Measurements from ENCODE around the gene ARHGAP11A. TPM values are rescaled to one million over a fixed set of nuclear protein-coding genes. Genes with fewer than 3 reads are reported as not detected.

Gene ARHGAP11A
- total and polyA plus RNA-seq, 2 of the 13 experiments (the other 11 are each of a cell fraction or from before 2014, with no cell fraction given) = 5.1 to 46.3 TPM

- TF ChIP-seq, protein P1, sequence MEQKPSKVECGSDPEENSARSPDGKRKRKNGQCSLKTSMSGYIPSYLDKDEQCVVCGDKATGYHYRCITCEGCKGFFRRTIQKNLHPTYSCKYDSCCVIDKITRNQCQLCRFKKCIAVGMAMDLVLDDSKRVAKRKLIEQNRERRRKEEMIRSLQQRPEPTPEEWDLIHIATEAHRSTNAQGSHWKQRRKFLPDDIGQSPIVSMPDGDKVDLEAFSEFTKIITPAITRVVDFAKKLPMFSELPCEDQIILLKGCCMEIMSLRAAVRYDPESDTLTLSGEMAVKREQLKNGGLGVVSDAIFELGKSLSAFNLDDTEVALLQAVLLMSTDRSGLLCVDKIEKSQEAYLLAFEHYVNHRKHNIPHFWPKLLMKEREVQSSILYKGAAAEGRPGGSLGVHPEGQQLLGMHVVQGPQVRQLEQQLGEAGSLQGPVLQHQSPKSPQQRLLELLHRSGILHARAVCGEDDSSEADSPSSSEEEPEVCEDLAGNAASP (CRISPR knock-in tag; IDR thresholded peaks at IDR 0.05; ENCODE audit: borderline replicate concordance) = no peak
- TF ChIP-seq, protein P2, sequence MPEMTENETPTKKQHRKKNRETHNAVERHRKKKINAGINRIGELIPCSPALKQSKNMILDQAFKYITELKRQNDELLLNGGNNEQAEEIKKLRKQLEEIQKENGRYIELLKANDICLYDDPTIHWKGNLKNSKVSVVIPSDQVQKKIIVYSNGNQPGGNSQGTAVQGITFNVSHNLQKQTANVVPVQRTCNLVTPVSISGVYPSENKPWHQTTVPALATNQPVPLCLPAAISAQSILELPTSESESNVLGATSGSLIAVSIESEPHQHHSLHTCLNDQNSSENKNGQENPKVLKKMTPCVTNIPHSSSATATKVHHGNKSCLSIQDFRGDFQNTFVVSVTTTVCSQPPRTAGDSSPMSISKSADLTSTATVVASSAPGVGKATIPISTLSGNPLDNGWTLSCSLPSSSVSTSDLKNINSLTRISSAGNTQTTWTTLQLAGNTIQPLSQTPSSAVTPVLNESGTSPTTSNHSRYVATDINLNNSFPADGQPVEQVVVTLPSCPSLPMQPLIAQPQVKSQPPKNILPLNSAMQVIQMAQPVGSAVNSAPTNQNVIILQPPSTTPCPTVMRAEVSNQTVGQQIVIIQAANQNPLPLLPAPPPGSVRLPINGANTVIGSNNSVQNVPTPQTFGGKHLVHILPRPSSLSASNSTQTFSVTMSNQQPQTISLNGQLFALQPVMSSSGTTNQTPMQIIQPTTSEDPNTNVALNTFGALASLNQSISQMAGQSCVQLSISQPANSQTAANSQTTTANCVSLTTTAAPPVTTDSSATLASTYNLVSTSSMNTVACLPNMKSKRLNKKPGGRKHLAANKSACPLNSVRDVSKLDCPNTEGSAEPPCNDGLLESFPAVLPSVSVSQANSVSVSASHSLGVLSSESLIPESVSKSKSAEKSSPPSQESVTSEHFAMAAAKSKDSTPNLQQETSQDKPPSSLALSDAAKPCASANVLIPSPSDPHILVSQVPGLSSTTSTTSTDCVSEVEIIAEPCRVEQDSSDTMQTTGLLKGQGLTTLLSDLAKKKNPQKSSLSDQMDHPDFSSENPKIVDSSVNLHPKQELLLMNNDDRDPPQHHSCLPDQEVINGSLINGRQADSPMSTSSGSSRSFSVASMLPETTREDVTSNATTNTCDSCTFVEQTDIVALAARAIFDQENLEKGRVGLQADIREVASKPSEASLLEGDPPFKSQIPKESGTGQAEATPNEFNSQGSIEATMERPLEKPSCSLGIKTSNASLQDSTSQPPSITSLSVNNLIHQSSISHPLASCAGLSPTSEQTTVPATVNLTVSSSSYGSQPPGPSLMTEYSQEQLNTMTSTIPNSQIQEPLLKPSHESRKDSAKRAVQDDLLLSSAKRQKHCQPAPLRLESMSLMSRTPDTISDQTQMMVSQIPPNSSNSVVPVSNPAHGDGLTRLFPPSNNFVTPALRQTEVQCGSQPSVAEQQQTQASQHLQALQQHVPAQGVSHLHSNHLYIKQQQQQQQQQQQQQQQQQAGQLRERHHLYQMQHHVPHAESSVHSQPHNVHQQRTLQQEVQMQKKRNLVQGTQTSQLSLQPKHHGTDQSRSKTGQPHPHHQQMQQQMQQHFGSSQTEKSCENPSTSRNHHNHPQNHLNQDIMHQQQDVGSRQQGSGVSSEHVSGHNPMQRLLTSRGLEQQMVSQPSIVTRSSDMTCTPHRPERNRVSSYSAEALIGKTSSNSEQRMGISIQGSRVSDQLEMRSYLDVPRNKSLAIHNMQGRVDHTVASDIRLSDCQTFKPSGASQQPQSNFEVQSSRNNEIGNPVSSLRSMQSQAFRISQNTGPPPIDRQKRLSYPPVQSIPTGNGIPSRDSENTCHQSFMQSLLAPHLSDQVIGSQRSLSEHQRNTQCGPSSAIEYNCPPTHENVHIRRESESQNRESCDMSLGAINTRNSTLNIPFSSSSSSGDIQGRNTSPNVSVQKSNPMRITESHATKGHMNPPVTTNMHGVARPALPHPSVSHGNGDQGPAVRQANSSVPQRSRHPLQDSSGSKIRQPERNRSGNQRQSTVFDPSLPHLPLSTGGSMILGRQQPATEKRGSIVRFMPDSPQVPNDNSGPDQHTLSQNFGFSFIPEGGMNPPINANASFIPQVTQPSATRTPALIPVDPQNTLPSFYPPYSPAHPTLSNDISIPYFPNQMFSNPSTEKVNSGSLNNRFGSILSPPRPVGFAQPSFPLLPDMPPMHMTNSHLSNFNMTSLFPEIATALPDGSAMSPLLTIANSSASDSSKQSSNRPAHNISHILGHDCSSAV (CRISPR knock-in tag; IDR thresholded peaks at IDR 0.05; ENCODE audit: borderline replicate concordance) = no peak
- TF ChIP-seq RBM39 (IDR thresholded peaks at IDR 0.05; ENCODE audit: low read depth, low read length, poor library complexity, severe bottlenecking) = no peak
- no peak for TF ChIP-seq ARID2 (CRISPR knock-in tag; IDR thresholded peaks at IDR 0.05; ENCODE audit: borderline replicate concordance)
- TF ChIP-seq YEATS4 (CRISPR knock-in tag; IDR thresholded peaks at IDR 0.05; ENCODE audit: borderline replicate concordance) = no peak
- no peak for TF ChIP-seq PAWR (CRISPR knock-in tag; IDR thresholded peaks at IDR 0.05; ENCODE audit: borderline replicate concordance)
- no peak for TF ChIP-seq SAFB2 (CRISPR knock-in tag; IDR thresholded peaks at IDR 0.05; ENCODE audit: borderline replicate concordance, low read depth)
- no peak for TF ChIP-seq SIX4 (CRISPR knock-in tag; IDR thresholded peaks at IDR 0.05)
- TF ChIP-seq, protein P3, sequence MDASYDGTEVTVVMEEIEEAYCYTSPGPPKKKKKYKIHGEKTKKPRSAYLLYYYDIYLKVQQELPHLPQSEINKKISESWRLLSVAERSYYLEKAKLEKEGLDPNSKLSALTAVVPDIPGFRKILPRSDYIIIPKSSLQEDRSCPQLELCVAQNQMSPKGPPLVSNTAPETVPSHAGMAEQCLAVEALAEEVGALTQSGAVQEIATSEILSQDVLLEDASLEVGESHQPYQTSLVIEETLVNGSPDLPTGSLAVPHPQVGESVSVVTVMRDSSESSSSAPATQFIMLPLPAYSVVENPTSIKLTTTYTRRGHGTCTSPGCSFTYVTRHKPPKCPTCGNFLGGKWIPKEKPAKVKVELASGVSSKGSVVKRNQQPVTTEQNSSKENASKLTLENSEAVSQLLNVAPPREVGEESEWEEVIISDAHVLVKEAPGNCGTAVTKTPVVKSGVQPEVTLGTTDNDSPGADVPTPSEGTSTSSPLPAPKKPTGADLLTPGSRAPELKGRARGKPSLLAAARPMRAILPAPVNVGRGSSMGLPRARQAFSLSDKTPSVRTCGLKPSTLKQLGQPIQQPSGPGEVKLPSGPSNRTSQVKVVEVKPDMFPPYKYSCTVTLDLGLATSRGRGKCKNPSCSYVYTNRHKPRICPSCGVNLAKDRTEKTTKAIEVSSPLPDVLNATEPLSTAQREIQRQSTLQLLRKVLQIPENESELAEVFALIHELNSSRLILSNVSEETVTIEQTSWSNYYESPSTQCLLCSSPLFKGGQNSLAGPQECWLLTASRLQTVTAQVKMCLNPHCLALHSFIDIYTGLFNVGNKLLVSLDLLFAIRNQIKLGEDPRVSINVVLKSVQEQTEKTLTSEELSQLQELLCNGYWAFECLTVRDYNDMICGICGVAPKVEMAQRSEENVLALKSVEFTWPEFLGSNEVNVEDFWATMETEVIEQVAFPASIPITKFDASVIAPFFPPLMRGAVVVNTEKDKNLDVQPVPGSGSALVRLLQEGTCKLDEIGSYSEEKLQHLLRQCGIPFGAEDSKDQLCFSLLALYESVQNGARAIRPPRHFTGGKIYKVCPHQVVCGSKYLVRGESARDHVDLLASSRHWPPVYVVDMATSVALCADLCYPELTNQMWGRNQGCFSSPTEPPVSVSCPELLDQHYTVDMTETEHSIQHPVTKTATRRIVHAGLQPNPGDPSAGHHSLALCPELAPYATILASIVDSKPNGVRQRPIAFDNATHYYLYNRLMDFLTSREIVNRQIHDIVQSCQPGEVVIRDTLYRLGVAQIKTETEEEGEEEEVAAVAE (CRISPR knock-in tag; IDR thresholded peaks at IDR 0.05; ENCODE audit: borderline replicate concordance) = no peak
- no peak for TF ChIP-seq TMF1 (CRISPR knock-in tag; IDR thresholded peaks at IDR 0.05; ENCODE audit: low read depth)
- TF ChIP-seq YEATS2 (CRISPR knock-in tag; IDR thresholded peaks at IDR 0.05; ENCODE audit: borderline replicate concordance) = no peak
- TF ChIP-seq XRCC5 (optimal IDR thresholded peaks at IDR 0.05; ENCODE audit: low read length) = peak; percentile 40
- no peak for TF ChIP-seq MAZ (IDR thresholded peaks at IDR 0.05; ENCODE audit: borderline replicate concordance, low read depth, low read length)
- TF ChIP-seq MAZ (CRISPR knock-in tag; IDR thresholded peaks at IDR 0.05; ENCODE audit: low read depth) = no peak
- TF ChIP-seq ZMYM4 (CRISPR knock-in tag; IDR thresholded peaks at IDR 0.05) = 0 out of 2 replicates have a peak, but pooled peaks have one; percentile 25
These were observed 36.0 kb downstream of the ARHGAP11A start (continued) for GRCh38 chr15:32651229-32651837.

Data from HepG2 (cell line).